Stimulated activated CD4-positive, alpha-beta T cell treated with anti-CD3 and anti-CD28 coated beads, Interleukin-15, amount 100 ng/mL, for 48 hours (primary cell): ENCODE measurements around the gene SH2D4B.

ENCODE experiments used
- DNase-seq, 2 donors: peaks; one replicate each; pipeline ENCODE4 v3.0.0-alpha.2; 2020; ENCODE audit warnings: low read depth in 2 of 2

Gene SH2D4B

DNA sequence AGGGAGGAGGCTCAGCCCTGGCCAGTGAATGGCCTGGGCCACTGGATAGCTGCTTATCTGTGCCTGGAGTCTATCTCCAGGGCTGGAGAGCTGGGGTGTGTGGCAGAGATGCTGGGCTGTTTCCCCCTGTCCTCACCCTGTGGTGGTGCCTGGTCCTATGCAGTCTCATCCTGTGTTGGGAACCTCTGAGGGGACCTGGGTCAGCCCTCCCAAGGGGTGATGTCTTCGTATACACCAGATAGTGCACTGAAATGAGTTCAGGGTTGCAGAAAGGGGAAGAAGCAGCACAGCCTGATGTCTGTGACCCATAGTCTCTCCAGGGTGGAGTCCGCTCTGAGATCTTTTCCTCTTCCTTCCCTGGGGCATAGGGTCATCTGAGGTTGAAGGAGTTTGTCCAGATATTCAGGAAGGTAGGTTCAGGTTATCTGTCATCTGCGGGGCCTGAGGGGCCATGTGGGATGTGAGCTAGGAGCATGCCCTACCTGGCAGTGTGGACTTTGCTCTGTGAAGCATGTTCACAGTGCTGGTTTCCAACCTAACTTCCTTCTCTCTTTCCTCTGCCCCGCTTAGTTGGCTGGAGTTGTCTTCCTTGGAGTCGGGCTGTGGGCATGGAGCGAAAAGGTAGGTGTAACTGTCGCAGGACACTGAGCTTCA lies 33.4 kb upstream of the SH2D4B start:
- DNase-seq: no peak

GRCh38 chr10:80504897-80505465 lies 32.7 kb upstream of the SH2D4B start:
- no peak for DNase-seq

DNA sequence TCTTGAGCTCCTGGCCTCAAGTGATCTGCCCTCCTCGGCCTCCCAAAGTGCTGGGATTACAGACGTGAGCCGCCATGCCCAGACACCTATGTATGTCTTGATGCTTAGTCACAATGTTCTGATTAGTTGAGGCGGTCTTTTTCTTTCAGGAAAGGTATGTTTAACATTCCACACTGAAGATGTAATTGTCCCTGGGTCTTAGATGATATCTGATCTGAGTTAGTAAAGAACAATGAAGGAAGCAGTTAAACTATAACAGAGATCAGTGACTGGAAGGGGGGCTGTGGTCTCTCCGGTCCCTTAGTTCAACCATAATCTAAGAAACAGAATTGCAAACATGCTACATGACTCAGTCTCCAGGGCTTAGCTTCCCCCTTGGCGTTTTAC lies 31.5 kb upstream of the SH2D4B start:
- DNase-seq: no peak

- DNase-seq: no peak
Measured at GRCh38 chr10:80506836-80507487, 30.7 kb upstream of the SH2D4B start.

- DNase-seq: no peak
Measured at GRCh38 chr10:80509108-80509402, 28.6 kb upstream of the SH2D4B start.

GRCh38 chr10:80509403-80510161 lies 28.1 kb upstream of the SH2D4B start:
- DNase-seq: no peak

GRCh38 chr10:80512031-80512526 lies 25.6 kb upstream of the SH2D4B start:
- no peak for DNase-seq

DNA sequence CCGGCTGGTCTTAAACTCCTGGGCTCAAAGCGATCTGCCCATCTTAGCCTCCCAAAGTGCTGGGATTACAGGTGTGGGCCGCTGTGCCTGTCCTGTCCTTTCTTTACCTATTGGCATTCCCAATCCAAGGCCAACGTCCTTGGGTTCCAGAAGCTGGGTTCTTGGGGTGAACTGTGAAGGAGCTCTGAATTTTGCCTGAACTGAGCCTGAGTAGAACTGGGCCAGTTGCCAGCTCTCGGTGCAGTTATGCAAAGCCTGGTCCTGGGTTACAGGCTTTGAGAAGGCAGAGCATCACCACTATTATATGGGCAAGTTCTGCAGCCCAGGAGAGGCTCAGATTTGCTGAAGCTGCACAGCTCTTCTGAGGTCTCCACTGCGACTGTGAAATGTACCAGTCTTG lies 24.6 kb upstream of the SH2D4B start:
- DNase-seq: no peak

GRCh38 chr10:80515511-80515910 lies 22.2 kb upstream of the SH2D4B start:
- DNase-seq: no peak

DNA sequence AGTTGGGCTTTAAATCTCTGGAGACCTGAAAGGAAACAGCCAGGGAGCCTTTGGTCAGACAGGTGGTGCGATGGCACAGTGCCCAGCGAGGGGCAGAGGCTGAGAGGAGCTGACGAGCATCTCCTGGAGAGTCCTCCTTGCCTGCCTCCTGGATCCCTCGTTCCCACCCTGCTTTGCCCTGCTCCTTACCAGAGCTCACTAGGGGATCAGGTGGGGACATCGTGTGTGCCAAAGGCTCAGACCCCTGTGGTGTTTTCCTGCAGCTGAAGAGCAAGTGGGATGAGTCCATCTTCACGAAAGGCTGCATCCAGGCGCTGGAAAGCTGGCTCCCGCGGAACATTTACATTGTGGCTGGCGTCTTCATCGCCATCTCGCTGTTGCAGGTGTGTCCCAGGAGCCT lies 21.8 kb upstream of the SH2D4B start:
- DNase-seq: no peak

GRCh38 chr10:80516506-80517075 lies 21.1 kb upstream of the SH2D4B start:
- no peak for DNase-seq

DNA sequence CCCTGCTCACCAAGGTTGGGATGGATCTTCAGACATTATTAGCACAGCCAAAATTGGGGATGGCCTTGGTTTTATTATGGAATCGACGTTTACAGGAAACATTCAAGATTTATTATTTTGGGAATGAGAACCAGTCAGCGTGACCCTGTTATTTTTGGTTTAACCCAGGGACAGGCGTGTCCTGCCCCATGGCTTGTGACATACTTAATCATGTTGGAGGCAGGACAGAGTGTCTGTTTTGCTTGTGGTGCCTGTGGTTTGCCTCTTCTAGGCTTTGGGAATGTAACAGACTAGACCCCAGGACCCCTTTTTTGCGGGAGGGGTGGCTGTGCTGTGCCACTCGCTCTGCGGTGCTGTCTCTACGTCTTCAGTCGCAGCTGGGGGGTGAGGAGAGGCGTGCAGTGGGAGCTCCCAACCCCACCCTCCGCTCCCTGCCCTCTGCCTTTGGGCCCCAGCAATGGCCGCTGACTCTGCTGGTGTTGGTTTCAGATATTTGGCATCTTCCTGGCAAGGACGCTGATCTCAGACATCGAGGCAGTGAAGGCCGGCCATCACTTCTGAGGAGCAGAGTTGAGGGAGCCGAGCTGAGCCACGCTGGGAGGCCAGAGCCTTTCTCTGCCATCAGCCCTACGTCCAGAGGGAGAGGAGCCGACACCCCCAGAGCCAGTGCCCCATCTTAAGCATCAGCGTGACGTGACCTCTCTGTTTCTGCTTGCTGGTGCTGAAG lies 20.1 kb upstream of the SH2D4B start:
- DNase-seq: no peak

- DNase-seq: no peak
Measured at GRCh38 chr10:80518143-80518806, 19.4 kb upstream of the SH2D4B start.

DNA sequence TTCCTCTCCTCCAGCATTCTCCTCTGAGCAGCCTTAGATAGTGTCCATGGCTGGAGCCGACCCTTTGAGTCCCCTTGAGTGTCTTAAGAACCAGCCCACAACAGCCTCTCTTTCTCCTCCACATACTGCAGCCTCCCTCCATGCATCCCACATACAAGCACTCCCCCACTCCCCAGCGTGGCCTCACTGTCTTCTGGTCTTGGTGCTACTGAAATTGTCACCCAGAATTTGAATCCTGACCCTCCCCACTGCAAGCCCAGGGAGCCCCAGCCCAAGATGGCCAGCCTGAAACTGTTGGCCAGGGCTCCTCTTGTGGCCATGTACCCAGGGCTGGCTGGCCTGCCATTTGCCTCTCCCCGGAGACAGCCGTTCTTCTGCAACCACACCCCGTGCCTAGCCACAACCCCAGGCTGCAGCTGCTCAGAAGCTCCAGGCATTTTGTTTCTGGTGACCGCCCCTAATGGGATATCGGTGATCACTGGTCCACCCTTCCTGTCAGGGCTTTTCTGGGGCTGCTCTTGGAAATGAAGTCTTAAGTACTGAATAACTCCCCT lies 18.8 kb upstream of the SH2D4B start:
- no peak for DNase-seq

- no peak for DNase-seq
Measured at GRCh38 chr10:80519936-80520650, 17.6 kb upstream of the SH2D4B start.

GRCh38 chr10:80520661-80521470 lies 16.8 kb upstream of the SH2D4B start:
- DNase-seq: no peak

DNA sequence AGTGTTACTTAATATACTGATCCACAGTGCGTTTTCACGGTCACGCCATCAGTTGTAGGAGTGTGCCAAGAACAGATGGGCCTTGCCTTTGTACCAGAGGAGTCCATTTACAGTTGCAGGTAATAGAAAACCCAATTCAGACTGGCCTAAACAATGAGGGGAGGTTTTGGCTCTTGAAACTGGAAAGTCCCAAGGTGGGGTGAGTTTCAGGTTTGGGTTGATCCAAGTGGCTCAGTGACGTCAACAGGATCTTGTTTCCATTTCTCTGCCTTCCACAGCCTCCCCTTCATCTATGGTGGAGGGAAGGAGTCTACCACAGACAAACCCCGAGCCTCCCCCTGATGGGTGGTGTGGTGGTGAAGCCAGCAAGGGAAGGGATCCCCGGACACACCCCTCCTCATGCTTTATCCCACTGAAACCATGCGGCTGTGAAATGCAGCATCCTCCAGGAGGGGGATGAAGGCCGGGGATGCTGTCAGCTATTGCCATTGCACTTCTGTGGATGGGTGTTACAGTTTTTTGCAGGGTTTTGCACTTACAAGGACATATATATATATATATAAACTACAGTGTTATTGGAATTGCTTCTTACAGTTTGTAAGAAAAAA lies 14.8 kb upstream of the SH2D4B start:
- no peak for DNase-seq

DNA sequence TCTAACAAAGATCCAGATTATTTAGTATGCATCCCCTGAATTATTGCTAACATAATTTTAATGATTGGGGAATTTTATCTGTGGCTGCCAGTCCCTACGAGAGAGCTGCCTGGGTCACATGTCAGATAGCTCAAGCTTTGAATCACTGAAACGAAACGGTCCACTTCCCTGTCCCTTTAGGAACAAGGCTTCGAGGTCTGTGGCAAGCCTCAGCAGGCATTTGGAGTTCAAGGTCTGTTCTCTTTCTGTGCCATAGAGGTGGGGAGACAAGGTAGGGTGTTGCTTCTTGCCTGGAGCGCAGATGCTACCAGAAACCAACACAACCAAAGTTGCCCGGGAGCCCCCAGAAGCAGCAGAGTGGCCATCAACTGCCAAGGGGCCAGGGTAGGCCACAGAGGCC lies 13.9 kb upstream of the SH2D4B start:
- DNase-seq: no peak
